SK-N-SH treated with all-trans-retinoic acid at 6 μM for 48 hours (cell line): Measurements from ENCODE around the gene TCEAL2.
"Not testable (repeated sequence)": the region's sequence is repeated elsewhere in the genome, so short reads cannot be mapped to it uniquely, and the experiment has no call there.

Source experiments
- ATAC-seq: fragments of 200-7000 bp; cut with Tn5 transposase; 3 replicates; pipeline ENCODE4 v1.9.1; 2020; ENCODE audit warnings: mild to moderate bottlenecking, moderate library complexity
- ARNTL ChIP-seq: fragments of 450-650 bp; formaldehyde crosslinking; IDR thresholded peaks from 2 replicates; pipeline ENCODE4 v1.5.0; 2020; ENCODE audit warnings: low read depth, mild to moderate bottlenecking, moderate library complexity, borderline replicate concordance
- BACH2 ChIP-seq: fragments of 250-450 bp; sonication (Bioruptor Pico); IDR thresholded peaks from 2 replicates; pipeline ENCODE4 v1.9.0; 2021; ENCODE audit warnings: mild to moderate bottlenecking, borderline replicate concordance
- CREB5 ChIP-seq: fragments of 250-450 bp; sonication (Bioruptor Pico); IDR thresholded peaks from 2 replicates; pipeline ENCODE4 v1.5.1; 2020; ENCODE audit warnings: low read depth, mild to moderate bottlenecking, moderate library complexity
- CSDC2 ChIP-seq: fragments of 250-450 bp; sonication (Bioruptor Pico); IDR thresholded peaks from 2 replicates; pipeline ENCODE4 v1.5.0; 2020; ENCODE audit warnings: mild to moderate bottlenecking, moderate library complexity
- CSRNP3 ChIP-seq: fragments of 250-450 bp; sonication (Bioruptor Pico); IDR thresholded peaks from 2 replicates; pipeline ENCODE4 v1.5.1; 2021; ENCODE audit warnings: mild to moderate bottlenecking, moderate library complexity
- ESRRG ChIP-seq: fragments of 250-450 bp; sonication (Bioruptor Pico); IDR thresholded peaks from 2 replicates; pipeline ENCODE4 v1.6.1; 2021; ENCODE audit warnings: mild to moderate bottlenecking
- GLIS3 ChIP-seq: fragments of 250-450 bp; sonication (Bioruptor Pico); IDR thresholded peaks from 2 replicates; pipeline ENCODE4 v1.5.0; 2020; ENCODE audit warnings: mild to moderate bottlenecking, moderate library complexity
- ISL1 ChIP-seq: fragments of 250-450 bp; sonication (Bioruptor Pico); IDR thresholded peaks from 2 replicates; pipeline ENCODE4 v2.1.2; 2022; ENCODE audit warnings: mild to moderate bottlenecking, moderate library complexity
- OSR1 ChIP-seq: fragments of 250-450 bp; sonication (Bioruptor Pico); IDR thresholded peaks from 2 replicates; pipeline ENCODE4 v1.8.0; 2022; ENCODE audit warnings: moderate library complexity, mild to moderate bottlenecking, inconsistent platforms
- PATZ1 ChIP-seq: fragments of 250-450 bp; sonication (Bioruptor Pico); IDR thresholded peaks from 2 replicates; pipeline ENCODE4 v1.8.0; 2020; ENCODE audit warnings: mild to moderate bottlenecking, moderate library complexity, borderline replicate concordance
- PPARA ChIP-seq: fragments of 250-450 bp; sonication (Bioruptor Pico); IDR thresholded peaks from 2 replicates; pipeline ENCODE4 v1.5.0; 2020; ENCODE audit warnings: mild to moderate bottlenecking, borderline replicate concordance
- RARB ChIP-seq: fragments of 250-450 bp; sonication (Bioruptor Pico); IDR thresholded peaks from 2 replicates; pipeline ENCODE4 v1.8.0; 2021; ENCODE audit warnings: mild to moderate bottlenecking, moderate library complexity
- TCF4 ChIP-seq: fragments of 250-450 bp; sonication (Bioruptor Pico); IDR thresholded peaks from 2 replicates; pipeline ENCODE4 v1.8.0; 2021; ENCODE audit warnings: mild to moderate bottlenecking, moderate library complexity, borderline replicate concordance
- TOX ChIP-seq: fragments of 250-450 bp; sonication (Bioruptor Pico); IDR thresholded peaks from 2 replicates; pipeline ENCODE4 v1.8.0; 2021; ENCODE audit warnings: mild to moderate bottlenecking, moderate library complexity, borderline replicate concordance
- ZC3H10 ChIP-seq: fragments of 250-450 bp; sonication (Bioruptor Pico); IDR thresholded peaks from 2 replicates; pipeline ENCODE4 v1.5.1; 2021; ENCODE audit warnings: mild to moderate bottlenecking, moderate library complexity
- ZFP3 ChIP-seq: fragments of 250-450 bp; sonication (Bioruptor Pico); IDR thresholded peaks from 2 replicates; pipeline ENCODE4 v1.5.0; 2020; ENCODE audit warnings: mild to moderate bottlenecking, moderate library complexity
- ZFP30 ChIP-seq: fragments of 450-650 bp; formaldehyde crosslinking; IDR thresholded peaks from 2 replicates; pipeline ENCODE4 v1.5.0; 2022; ENCODE audit warnings: mild to moderate bottlenecking, moderate library complexity
- ZNF565 ChIP-seq: fragments of 450-650 bp; formaldehyde crosslinking; conservative IDR thresholded peaks from 2 replicates; pipeline ENCODE4 v1.5.0; 2020; ENCODE audit warnings: low read depth, mild to moderate bottlenecking, moderate library complexity
- ZNF70 ChIP-seq: fragments of 450-650 bp; formaldehyde crosslinking; IDR thresholded peaks from 2 replicates; pipeline ENCODE4 v1.5.0; 2020; ENCODE audit warnings: mild to moderate bottlenecking, moderate library complexity
- ZNF8 ChIP-seq: fragments of 450-650 bp; formaldehyde crosslinking; IDR thresholded peaks from 2 replicates; pipeline ENCODE4 v1.5.0; 2020; ENCODE audit warnings: mild to moderate bottlenecking, moderate library complexity
- TF ChIP-seq, protein P1 (sequence below): fragments of 250-450 bp; sonication (Bioruptor Pico); IDR thresholded peaks from 2 replicates; pipeline ENCODE4 v1.5.0; 2020; ENCODE audit warnings: mild to moderate bottlenecking, moderate library complexity

The TCEAL2 gene

GRCh38 chrX:102115748-102116147 lies 9.7 kb upstream of the TCEAL2 start:
- ATAC-seq = no peak
- TF ChIP-seq ZNF8 (CRISPR knock-in tag) (no peak), ZC3H10 (no peak), ZFP3 (CRISPR knock-in tag) (no peak), OSR1 (no peak), PPARA (CRISPR knock-in tag) (no peak), GLIS3 (CRISPR knock-in tag) (no peak), ZFP30 (CRISPR knock-in tag) (no peak), ISL1 (CRISPR knock-in tag) (no peak), CSRNP3 (CRISPR knock-in tag) (no peak), ZNF565 (CRISPR knock-in tag) (no peak), ARNTL (CRISPR knock-in tag) (no peak), PATZ1 (CRISPR knock-in tag) (no peak), TCF4 (CRISPR knock-in tag) (no peak), ESRRG (CRISPR knock-in tag) (no peak), RARB (CRISPR knock-in tag) (no peak), ZNF70 (no peak), TOX (CRISPR knock-in tag) (no peak), BACH2 (CRISPR knock-in tag) (no peak), CSDC2 (CRISPR knock-in tag) (no peak)
- TF ChIP-seq, protein P1, sequence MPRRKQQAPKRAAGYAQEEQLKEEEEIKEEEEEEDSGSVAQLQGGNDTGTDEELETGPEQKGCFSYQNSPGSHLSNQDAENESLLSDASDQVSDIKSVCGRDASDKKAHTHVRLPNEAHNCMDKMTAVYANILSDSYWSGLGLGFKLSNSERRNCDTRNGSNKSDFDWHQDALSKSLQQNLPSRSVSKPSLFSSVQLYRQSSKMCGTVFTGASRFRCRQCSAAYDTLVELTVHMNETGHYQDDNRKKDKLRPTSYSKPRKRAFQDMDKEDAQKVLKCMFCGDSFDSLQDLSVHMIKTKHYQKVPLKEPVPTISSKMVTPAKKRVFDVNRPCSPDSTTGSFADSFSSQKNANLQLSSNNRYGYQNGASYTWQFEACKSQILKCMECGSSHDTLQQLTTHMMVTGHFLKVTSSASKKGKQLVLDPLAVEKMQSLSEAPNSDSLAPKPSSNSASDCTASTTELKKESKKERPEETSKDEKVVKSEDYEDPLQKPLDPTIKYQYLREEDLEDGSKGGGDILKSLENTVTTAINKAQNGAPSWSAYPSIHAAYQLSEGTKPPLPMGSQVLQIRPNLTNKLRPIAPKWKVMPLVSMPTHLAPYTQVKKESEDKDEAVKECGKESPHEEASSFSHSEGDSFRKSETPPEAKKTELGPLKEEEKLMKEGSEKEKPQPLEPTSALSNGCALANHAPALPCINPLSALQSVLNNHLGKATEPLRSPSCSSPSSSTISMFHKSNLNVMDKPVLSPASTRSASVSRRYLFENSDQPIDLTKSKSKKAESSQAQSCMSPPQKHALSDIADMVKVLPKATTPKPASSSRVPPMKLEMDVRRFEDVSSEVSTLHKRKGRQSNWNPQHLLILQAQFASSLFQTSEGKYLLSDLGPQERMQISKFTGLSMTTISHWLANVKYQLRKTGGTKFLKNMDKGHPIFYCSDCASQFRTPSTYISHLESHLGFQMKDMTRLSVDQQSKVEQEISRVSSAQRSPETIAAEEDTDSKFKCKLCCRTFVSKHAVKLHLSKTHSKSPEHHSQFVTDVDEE (CRISPR knock-in tag) = no peak

GRCh38 chrX:102125014-102125413 lies 465 bp upstream of the TCEAL2 start:
- ATAC-seq = not testable (repeated sequence)

- not testable (repeated sequence) for ATAC-seq
These were observed 770 bp downstream of the TCEAL2 start for GRCh38 chrX:102126080-102126818.

- ATAC-seq = no peak
- no peak for TF ChIP-seq CREB5 (CRISPR knock-in tag)
- no peak for TF ChIP-seq BACH2 (CRISPR knock-in tag)
- TF ChIP-seq ISL1 (CRISPR knock-in tag) = no peak
- TF ChIP-seq ZNF8 (CRISPR knock-in tag) = no peak
- TF ChIP-seq TOX (CRISPR knock-in tag) = no peak
- no peak for TF ChIP-seq RARB (CRISPR knock-in tag)
These were observed 1.4 kb downstream of the TCEAL2 start for GRCh38 chrX:102126863-102127262.
